ENCODE data around the gene SLC6A9. TPM values are rescaled to one million over a fixed set of nuclear protein-coding genes. Genes with fewer than 3 reads are reported as not detected.

The SLC6A9 gene
- polyA plus RNA-seq, 4 donors: 5.6 to 8.9 (median 7.7) TPM

DNA sequence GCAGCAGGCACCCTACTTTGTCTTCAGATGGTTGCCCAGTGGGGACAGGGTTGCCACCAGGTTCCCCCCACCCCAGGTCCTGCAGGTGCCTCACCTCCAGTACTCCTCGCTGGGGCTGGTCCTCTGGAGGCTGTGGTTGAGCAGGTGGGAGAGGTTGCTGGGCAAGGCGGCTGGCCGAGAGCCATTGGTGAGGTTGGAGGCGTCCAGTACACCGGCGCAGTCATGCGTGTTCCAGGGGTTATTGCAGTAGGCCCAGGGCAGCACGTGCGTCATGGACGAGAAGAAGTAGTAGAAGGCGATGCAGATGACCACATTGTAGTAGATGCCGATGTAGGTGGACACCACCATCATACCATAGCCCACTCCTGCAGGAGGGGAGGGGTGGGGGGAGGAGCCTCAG, 23.0 kb downstream of the SLC6A9 start:
- DNase-seq (ENCODE audit: low read depth in 4 of 4, low spot score in 3 of 4): no peak

DNA sequence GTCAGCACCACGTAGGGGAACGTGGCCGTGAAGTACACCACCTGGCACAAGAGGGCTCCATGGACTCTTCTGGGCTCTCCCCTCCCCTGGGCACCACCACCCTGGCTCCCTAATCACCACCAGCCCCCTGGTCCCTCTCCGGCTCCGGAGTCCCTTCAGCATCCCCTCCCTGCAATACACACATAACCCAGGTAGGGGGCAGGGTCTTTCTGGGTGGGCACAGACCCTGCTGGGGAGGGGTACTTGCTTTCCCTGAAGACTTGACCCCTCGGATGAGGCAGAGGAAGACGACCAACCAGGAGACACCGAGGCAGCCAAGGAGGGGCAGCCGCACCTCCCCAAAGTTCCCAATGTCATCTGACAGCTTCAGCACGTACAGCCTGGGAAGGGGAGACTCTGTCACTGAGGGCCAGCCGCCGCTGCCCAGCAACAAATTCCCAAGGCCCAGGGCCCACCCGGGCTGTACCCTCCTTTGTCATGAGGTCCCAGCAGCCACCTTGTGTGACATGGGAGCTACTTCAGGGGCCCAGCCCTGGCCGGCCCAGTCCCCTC, 28.6 kb downstream of the SLC6A9 start:
- no peak for DNase-seq (ENCODE audit: low read depth in 4 of 4, low spot score in 3 of 4)

DNA sequence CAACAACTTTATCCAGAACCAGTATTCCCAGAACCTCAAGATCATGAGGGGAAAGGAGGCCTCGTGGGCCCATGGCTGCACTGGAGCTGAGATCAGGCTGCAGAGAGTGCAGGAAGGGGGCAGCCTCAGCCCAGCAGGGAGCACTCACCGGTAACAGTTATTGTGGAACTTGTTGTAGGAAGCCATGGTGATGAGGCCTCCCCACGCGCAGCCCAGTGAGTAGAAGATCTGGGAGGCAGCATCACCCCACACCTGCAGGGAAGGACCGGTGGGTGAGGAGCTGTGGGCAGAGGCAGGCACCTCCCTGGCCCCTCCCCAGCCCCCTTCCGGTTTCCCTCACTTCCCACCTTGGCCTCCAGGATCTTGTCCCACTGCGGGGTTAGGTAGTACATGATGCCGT, 29.1 kb downstream of the SLC6A9 start:
- DNase-seq (ENCODE audit: low read depth in 4 of 4, low spot score in 3 of 4): no peak

DNA sequence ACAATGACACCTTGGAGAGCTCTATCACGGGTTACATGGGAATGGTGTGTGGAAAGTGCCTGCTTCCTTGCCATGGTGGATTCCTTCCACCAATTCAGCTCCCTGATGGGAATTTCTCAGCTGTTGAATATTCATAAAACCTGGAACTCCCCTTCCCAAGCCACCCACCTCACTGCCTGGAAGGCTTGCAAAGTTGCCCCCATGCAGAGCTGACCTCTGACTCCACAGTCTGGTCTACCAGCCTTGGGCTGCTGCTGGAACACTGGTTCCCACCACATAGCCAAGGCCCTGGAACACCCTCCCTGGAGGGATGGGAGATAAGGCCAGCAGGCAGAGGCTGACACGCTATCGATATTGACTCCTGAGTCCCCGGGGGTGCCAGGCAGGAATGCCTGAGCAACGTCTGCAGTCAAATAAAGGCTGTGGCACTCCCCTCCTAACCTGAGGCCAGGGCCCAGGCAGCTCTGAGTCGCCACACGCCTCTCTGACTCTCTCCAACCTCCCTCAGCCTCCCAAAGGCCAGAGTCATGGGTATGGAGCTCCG, 31.1 kb downstream of the SLC6A9 start:
- DNase-seq (ENCODE audit: low read depth in 4 of 4, low spot score in 3 of 4): no peak

DNA sequence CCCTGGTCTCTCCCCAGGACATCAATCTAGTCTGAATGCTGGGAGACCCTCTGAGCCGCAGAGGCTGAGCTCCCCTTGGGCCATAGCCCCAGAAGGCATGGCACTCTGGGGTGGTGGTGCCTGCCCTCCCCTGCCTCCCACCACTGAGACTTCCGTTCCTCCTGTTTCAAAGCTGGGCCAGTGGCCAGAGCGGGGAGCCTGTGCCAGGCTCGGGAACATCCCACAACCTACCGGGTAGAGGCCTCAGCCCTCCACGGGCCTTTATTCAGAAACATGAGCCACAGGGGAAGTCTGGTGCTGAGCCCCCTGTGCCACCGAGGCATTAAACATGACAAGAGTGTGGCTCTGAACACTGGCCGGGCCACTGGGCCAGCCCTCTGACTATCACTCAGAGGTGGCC, 31.8 kb downstream of the SLC6A9 start:
- no peak for DNase-seq (ENCODE audit: low read depth in 4 of 4, low spot score in 3 of 4)

DNA sequence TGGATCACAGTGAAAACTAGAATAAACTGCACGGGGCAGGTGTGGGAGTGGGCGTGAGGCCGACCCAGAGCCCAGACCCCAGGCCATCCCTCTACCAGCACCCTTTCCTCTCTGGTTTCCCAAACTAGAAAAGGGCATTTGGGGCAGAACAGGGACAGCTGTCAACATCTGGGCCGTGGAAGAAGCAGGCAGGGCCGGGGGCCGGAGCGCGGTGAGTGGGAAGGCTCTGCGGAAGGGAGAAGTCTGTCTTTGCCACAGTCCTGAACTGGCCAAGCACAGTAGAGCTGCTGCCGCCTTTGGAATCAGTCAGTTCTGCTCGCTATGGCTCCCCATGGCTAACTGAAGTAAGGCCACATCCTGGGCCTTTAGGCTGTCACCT, 33.3 kb downstream of the SLC6A9 start:
- no peak for DNase-seq (ENCODE audit: low read depth in 4 of 4, low spot score in 3 of 4)

DNA sequence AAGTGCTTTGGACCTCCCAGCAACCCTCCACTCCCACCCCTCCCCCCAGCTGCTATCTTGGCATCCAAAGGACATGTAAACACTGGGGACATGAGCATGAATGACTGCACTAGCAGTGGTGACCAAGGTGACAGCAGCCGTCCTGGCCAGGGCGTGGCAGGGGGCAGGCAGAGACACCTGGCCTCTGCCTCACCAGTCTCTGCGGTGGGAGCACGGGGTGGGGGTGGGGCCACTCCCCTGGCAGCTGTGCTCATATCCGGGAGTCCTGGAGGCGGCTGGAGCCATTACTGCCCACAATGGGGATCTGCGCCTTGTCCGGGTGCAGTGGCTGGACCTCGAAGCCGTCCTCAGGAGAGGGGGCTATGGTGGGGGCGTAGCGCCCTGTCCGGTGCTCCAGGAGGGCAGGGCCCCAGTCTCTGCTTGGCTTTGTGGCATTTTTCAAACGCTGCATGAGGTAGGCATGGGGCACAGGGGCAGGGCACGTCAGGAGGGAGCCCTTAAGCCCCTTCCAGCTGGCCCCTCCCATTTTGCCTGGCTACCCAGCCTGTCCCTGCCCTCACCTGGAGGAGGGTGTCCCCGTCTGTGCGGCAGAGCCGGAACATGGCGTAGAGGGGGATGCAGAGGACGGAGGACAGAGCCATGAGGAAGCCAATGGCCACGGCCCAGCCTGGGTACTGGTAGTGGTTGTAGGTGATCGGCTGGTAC, 33.8 kb downstream of the SLC6A9 start:
- no peak for DNase-seq (ENCODE audit: low read depth in 4 of 4, low spot score in 3 of 4)

DNA sequence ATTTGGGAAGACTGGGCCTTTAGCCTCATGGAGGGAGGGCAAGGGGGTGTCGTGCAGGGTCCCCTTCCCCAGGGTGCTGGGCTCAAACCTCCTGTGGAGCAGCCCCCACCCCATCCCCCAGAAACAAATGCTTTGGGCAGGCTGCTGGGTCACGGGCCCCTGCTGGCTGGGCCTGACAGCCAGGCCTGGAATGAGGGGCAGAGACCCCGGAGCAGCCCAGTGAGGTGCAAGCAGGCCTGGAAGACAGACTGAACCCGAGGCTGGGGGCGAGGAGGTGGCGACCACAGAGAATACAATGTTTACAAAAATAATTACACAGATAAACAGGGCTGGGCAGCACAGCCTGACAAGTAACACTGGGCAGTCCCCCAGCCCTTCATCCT, 34.5 kb downstream of the SLC6A9 start:
- no peak for DNase-seq (ENCODE audit: low read depth in 4 of 4, low spot score in 3 of 4)

DNA sequence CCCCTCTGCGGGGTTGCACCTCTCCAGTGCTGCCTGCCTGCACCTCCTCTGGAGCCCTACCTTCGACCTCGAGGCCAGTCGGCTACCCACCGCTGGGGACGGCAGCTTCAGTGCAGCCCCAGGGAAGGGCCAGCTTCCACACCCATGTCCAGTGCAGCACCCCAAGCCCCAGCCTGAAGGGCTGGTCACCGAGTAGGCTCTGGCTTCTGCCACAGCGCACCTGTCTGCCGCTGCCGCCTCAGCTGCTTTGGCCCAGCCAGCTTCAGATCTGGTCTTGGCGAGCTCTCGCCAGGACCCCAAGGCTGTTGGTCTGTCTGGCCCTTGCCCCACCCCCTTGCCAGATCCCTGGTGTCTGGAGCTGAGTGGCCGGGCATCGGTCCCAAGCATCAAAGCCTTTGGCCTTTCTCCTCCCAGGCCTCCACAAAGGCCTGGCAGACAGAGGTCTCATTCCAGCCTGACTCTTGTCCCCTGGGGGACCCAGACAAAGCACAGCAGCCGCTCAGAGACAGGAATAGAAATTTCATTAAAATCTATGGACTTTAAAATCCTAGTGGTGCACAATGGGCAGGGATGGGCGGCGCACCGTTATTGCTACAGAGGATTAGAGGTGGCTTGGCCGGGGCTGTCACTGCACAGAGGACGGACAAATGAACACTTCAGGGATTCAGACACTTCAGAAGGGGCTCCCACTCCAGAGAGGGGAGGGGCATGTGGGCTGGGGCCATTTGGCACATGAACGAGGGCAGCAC, 35.1 kb downstream of the SLC6A9 start:
- DNase-seq (ENCODE audit: low read depth in 4 of 4, low spot score in 3 of 4): no peak

DNA sequence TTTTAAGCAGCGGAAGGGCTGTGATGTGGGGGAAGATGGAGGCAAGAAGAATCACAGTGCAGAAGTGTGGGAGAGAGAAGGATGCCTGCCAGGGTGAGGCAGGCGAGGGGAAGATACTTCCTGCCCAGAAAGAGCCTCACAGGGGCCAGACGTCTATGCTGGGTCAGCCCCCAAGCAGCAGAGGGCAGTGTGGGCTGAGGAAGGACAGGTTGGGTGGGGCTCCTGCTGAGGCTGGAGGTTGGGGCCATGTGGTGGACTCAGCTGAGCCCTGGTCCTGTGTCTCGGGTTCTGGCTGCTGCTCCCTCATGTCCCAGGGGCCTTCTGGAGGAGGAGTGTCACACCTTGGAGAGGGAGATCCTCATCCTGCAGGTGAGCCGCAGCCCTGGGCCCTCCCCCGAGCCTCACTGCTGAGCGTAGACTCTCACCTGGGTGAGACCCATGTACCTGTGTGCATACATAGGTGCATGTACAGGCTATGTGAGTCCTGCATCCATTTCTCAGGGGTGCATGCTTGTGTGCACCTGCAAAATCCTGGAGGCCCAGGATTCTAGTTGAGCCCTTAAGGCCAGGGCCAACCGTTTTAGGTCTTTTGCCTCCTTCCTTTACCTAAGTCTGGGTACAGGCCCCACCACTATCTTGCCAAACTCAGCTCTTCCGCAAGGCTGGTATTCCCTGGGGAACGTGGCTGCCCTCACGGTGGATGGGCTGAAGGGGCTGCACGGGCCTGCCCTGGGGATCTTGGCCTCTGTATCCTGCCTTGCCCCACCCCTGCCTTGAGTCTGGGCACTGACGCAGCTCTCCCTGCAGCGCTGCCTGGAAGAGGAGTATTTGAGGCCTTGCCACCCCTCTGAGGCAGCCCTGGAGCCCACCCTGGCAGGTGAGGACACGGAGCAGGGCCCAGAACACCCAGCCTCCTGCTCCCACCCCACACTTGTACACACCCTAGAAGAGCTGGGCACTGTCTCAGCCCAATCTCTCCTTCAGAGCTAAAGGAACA, 36.2 kb downstream of the SLC6A9 start:
- DNase-seq (ENCODE audit: low read depth in 4 of 4, low spot score in 3 of 4): no peak

DNA sequence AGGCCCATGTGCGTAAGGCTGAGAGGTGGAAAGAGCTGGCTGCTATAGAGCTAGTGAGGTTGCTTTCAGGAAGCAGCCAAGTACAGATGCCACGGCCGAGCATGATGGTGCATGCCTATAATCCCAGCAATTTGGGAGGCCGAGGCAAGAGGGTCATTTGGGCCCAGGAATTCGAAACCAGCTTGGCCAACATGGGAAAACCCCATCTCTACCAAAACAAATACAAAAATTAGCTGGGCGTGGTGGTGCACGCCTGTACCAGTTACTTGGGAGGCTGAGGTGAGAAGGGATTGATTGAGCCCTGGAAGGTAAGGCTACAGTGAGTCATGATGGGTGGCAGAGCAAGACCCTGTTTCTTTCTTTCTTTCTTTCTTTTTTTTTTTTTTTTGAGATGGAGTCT, 37.2 kb downstream of the SLC6A9 start:
- no peak for DNase-seq (ENCODE audit: low read depth in 4 of 4, low spot score in 3 of 4)

DNA sequence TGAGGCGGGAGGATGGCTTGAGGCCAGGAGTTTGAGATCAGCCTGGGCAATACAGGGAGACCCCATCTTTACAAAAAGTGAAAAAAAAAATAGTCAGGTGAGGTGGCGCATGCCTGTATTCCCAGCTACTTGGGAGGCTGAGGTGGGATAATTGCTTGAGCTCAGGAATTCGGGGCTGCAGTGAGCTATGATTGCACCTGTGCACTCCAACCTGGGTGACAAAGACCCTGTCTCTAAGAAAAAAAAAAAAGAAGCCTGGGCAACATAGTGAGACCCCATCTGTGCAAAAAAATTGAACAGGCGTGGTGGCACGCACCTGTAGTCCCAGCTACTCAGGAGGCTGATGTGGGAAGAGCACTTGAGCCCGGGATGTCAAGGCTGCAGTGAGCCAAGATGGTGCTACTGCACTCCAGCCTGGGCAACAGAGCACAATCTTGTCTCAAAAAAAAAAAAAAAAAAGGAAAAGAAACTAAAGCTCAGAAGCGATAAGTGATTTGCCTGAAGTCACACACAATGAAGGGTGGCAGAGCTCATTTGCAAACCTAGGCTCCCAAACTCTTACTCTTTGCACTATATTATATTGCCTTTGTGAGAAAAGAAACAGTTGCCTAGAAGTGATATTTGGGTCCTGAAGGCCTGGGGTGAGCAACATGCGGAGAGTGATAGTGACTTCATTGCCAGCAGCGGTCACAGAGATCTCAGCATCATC, 37.9 kb downstream of the SLC6A9 start:
- no peak for DNase-seq (ENCODE audit: low read depth in 4 of 4, low spot score in 3 of 4)

DNA sequence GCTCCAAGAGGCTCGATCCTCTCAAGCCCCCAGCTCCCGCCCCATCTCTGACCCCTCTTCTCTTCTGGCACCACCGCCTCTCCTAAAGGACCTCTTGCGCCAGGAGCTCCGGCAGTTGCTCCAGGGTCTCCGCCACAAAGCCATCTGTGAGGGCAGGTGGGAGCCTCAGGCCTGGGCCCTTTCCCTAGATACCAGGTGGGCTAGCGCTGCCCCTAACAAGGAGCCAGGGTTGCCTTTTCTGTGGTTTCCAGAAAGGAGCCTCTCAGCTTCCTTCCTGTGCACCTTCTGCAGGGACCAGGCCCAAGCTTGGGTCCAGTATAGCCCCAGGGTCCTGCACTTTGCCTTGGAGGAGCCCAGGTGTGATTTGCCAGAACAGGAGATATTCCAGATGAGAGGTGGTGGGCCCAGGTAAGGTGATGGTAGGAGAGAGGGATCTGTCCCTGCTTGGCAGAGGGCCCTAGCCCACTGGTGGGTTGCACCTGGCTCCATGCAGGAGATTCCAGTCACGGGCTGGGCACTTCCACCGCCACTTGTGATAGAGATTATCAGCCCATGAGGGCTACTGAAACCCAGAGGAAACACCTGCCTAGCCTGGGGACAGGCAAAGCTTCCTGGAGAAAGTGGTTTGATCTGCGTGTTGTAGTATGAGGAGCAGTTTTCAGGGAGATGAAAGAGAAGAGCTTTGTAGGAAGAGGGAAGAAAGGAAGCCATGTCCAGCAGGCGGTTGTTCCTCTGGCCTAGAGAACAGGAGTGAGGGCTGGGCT, 38.8 kb downstream of the SLC6A9 start:
- no peak for DNase-seq (ENCODE audit: low read depth in 4 of 4, low spot score in 3 of 4)

DNA sequence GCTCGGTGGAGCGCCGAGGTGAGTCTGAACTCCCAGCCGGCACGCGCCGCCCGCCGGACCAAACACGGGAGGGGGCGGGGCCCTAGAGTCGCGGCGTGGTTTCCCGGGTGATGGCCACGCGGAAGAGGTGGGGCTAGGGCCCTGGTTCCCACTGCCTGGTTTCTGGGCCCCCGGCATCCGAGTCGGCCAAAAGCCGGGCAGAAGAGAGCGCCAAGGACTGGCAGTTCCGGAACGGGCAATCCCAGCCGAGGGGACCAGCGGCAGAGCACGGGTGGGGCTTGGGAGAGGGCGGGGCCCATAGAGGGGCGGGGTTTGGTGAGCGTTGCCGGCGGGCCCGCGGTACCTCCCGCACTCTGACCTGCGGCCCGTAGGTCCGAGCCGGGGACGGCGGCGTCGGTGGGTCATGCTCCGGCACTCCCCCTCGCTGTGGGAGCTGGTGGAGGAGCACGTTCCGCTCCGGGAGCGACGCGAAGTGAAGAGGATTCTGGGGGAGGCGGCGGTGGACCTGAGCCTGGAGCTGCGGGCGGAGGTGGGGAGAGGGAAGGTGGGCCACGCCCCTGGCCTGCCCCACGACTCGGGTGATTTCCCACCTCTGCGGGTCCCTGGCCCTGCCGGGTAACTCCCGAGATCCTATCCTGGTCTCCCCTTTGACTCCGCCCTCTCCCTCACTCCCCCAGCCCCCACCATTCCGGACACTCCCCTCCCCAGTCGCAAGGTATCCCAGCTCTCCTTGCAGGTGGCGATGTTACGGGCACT, 39.6 kb downstream of the SLC6A9 start, which contains the start of gene CCDC24:
TSS of gene CCDC24 (plus strand) at position 124 of the 756 bp plus-strand sequence. CDS start at position 404, 280 bp downstream.
- DNase-seq (ENCODE audit: low read depth in 4 of 4, low spot score in 3 of 4): no peak

DNA sequence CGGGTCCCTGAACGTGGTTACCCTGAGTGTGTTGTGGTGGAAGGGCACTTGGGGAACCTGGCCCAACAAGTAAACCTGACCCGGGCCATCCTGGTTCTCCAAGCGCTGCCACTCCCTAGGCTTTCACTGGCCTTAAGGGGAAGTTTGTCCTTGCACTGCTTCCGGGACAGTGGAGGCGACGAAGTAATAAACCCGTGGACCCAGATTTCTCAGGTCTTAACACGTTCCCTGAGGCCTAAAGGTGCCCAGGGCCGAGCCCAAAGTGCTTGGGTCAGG, 40.1 kb downstream of the SLC6A9 start:
- no peak for DNase-seq (ENCODE audit: low read depth in 4 of 4, low spot score in 3 of 4)

DNA sequence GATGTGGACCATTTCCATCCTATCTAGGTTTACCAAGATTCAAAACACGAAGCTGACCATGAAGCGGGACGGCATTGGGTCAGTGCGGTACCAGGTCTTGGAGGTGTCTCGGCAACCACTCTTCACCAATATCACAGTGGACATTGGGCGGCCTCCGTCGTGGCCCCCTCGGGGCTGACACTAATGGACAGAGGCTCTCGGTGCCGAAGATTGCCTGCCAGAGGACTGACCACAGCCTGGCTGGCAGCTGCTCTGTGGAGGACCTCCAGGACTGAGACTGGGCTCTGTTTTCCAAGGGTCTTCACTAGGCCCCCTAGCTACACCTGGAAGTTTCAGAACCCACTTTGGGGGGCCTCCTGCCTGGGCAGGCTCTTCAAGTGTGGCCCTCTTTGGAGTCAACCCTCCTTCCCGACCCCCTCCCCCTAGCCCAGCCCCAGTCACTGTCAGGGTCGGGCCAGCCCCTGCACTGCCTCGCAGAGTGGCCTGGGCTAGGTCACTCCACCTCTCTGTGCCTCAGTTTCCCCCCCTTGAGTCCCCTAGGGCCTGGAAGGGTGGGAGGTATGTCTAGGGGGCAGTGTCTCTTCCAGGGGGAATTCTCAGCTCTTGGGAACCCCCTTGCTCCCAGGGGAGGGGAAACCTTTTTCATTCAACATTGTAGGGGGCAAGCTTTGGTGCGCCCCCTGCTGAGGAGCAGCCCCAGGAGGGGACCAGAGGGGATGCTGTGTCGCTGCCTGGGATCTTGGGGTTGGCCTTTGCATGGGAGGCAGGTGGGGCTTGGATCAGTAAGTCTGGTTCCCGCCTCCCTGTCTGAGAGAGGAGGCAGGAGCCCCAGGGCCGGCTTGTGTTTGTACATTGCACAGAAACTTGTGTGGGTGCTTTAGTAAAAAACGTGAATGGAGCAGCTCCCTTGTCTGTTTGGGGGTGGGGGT, 40.7 kb downstream of the SLC6A9 start:
- DNase-seq (ENCODE audit: low read depth in 4 of 4, low spot score in 3 of 4): no peak

DNA sequence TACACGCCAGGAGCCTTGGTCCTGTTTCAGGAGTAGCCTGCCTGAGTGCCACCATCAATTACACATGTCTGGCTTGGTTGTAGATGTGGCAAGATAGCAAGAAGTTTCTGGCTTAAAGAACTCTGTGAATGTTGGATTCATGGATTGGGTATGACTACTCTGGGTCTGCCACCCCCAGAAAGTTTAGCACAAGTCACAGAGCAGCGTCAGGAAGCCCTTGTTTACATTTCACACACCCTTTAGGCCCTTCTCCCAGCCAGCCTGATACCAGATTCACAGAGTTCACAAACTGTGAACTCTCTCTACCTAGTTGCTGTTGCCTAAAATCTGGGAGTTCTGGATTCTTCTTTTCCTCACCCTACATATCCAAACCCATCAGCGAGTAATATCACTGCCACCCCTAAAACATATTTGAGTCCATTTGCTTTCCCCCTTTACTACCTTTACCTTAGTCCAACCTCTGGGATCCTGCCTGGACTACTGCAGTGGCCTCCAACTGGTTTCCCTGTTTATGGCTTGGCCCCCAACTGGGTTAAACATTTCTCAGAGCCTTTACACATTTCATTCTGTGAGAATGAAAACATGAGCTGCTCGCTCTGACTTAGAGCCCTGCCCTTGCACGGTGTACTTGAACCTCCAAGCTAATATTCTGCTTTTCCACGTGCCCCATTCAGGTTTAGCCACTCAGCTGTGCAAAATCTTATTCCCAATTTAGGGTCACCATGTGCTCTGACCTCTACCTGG, 43.9 kb downstream of the SLC6A9 start:
- no peak for DNase-seq (ENCODE audit: low read depth in 4 of 4, low spot score in 3 of 4)
